Adrenal gland (tissue), 12 donors: Measurements from ENCODE around the gene GNB1L. TPM values are rescaled to one million over a fixed set of nuclear protein-coding genes. Genes with fewer than 3 reads are reported as not detected.

Experiments
- DNase-seq, 7 donors: peaks; one replicate each; pipeline ENCODE4 v3.0.0-alpha.2; 2019 to 2020
- H3K27ac ChIP-seq, 5 donors: fragments of 200-600 bp; sonication (generic) in 4 of 5; 1 replicate in 3 of 5; 2 replicates in 2 of 5; pipeline versions ENCODE4 v1.5.1 to v1.8.0; 2016 to 2020; ENCODE audit warnings: mild to moderate bottlenecking in 1 of 5
- H3K27me3 ChIP-seq: fragments of 200-600 bp; 2 replicates; pipeline ENCODE4 v1.8.0; 2021
- H3K36me3 ChIP-seq, 2 donors: fragments of 200-600 bp; replicated peaks in 1 of 2; 1 replicate in 1 of 2; 2 replicates in 1 of 2; pipeline versions ENCODE4 v1.5.1 to v1.8.0; 2018 to 2022
- H3K4me1 ChIP-seq, 2 donors: fragments of 200-600 bp; replicated peaks in 1 of 2; 1 replicate in 1 of 2; 2 replicates in 1 of 2; pipeline versions ENCODE4 v1.5.1 to v1.8.0; 2018 to 2021
- H3K4me3 ChIP-seq, 4 donors: fragments of 200-600 bp; sonication (generic) in 3 of 4; one replicate each; pipeline ENCODE4 v1.5.1; 2016 to 2018
- H3K9me3 ChIP-seq, 3 donors: fragments of 200-600 bp; sonication (generic) in 1 of 3; replicated peaks in 1 of 3; 1 replicate in 2 of 3; 2 replicates in 1 of 3; pipeline versions ENCODE4 v1.5.1 to v1.8.0; 2016 to 2021
- POLR2A ChIP-seq, 2 donors: fragments of 450-650 bp; IDR thresholded peaks; one replicate each; pipeline ENCODE4 v1.6.1; 2017; ENCODE audit warnings: antibody characterized with exemption in 2 of 2, mild to moderate bottlenecking in 2 of 2, moderate library complexity in 1 of 2
- WGBS, 4 donors: extraction: QIAGEN DNeasy Blood & Tissue Kit in 2 of 4; methylation state at CpG; one replicate each; pipeline versions ENCODE4 v1.1.5 to v1.1.7; 2013 to 2017; 5-methylcytosine and 5-hydroxymethylcytosine counted together
- intact Hi-C, 2 donors: fragments of 100-400 bp; cut with DNase I; formaldehyde crosslinking; loops; one replicate each; pipeline versions ENCODE4 v1.14.1 to v1.15.0; 2022 to 2023
- polyA plus RNA-seq, 3 donors: library from polyadenylated mRNA; stranded (reverse); fragments of 200-250 nt in 2 of 3; fragments of 350-450 nt in 1 of 3; fragmentation: Illumina TruSeq in 1 of 3; extraction: RNeasy Lipid Tissue Mini Kit (QIAGEN cat#74804) in 1 of 3; gene quantifications; one replicate each; pipeline ENCODE4 v1.2.3, GENCODE V29; 2013 to 2014
- total RNA-seq, 9 donors: library from RNA; depleted of rRNA in 4 of 9; stranded (reverse); fragments of >200 nt in 4 of 9; fragments of 120-200 nt in 1 of 9; fragmentation: NEBNext Ultra II Directional in 1 of 9; extraction: Animal tissue kit (Norgen Biotek cat#: 25700) in 1 of 9; gene quantifications; one replicate each; pipeline versions ENCODE4 v1.1.0 to v1.2.4, GENCODE V29; 2013 to 2023
- TF ChIP-seq, protein P1 (sequence below), 6 experiments: fragments of 450-650 bp in 4 of 6; fragments of 200-600 bp in 2 of 6; sonication (generic) in 1 of 6; IDR thresholded peaks; 1 replicate in 5 of 6; 2 replicates in 1 of 6; pipeline versions ENCODE4 v1.5.1 to v1.8.0; 2016 to 2021; ENCODE audit warnings: antibody characterized with exemption in 6 of 6, mild to moderate bottlenecking in 2 of 6, moderate library complexity in 1 of 6
- donor health status: healthy with polysubstance abuse.
- donor health status: Bipolar disorder and iron deficiency.
- donor health status: DM: yes; HTN: yes; CAD: no.
- donor health status: DM: no; HTN: no; CAD: no.
- donor health status: DM: no; HTN: no; CAD: no.
- donor health status: DM: yes; HTN: yes; CAD: no.

Gene GNB1L
- total and polyA plus RNA-seq, 12 donors = 0.26 to 6.6 (median 4.2) TPM; not detected in 1

DNA sequence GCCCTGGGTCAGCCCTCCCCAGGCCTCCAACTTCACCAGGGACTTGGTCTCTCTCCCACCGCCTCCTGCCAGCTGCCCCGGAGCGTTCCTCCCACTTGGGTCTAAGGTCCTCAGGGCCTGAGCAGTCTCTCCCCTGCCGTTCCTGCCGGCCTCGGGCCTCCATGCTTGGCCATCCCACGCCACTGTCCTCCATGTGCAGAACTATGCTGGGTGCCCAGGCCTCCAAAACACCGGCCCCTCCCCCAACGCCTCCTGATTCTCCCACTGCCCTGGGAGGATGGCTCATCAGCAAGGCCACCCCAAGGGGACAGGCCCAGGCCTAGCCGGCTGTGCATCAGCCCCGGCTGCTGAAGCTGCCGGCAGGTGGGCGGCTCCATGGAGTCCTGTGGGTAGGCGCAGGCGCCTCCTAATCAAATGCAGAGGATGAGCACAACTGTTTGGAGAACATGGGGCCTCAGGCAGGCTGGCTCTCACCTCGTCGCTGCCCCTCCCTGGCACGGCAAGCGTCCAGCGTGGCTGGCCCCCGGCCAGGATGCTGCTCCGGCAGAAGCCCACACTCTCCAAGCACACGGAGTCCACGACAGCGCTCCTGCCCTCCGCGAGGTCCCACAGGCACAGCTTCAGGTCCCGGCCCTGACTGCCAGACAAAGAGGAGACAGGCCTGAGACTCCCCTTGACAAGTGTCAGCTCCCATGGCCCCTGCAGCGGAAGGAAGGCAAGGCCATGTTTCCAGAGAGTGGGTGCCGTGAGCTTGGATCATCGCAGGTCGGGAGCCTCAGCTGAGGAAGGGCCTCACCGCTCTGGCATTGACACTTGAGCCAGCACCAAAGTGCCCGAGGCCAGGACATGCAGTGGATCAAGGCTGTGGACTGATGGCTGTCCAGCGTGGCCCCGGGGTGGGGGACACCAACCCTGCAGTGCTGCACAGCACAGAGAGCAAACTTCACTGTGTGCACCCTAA, 42.6 kb downstream of the GNB1L start:
- no peaks in the 10 kb centered on the region for H3K9me3 ChIP-seq
- TF ChIP-seq POLR2A (IDR thresholded peaks at IDR 0.05) = no peak
- TF ChIP-seq, protein P1, sequence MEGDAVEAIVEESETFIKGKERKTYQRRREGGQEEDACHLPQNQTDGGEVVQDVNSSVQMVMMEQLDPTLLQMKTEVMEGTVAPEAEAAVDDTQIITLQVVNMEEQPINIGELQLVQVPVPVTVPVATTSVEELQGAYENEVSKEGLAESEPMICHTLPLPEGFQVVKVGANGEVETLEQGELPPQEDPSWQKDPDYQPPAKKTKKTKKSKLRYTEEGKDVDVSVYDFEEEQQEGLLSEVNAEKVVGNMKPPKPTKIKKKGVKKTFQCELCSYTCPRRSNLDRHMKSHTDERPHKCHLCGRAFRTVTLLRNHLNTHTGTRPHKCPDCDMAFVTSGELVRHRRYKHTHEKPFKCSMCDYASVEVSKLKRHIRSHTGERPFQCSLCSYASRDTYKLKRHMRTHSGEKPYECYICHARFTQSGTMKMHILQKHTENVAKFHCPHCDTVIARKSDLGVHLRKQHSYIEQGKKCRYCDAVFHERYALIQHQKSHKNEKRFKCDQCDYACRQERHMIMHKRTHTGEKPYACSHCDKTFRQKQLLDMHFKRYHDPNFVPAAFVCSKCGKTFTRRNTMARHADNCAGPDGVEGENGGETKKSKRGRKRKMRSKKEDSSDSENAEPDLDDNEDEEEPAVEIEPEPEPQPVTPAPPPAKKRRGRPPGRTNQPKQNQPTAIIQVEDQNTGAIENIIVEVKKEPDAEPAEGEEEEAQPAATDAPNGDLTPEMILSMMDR (IDR thresholded peaks at IDR 0.05) = no peak
- no peaks in the 10 kb centered on the region for H3K27me3 ChIP-seq
- WGBS, 4 donors = 80 to 91% (median 83%) methylated on average over 11 to 36 of the region's 36 CpGs
- intact Hi-C loops = no loop called here
- no peak overlapping the region for H3K27ac ChIP-seq
- peak in 5 of 7 donors; percentile 8 to 27 (median 11) for DNase-seq
- no peaks in the 10 kb centered on the region for H3K4me1 ChIP-seq
- no peak overlapping the region for H3K4me3 ChIP-seq
- no peaks in the 10 kb centered on the region for H3K36me3 ChIP-seq

DNA sequence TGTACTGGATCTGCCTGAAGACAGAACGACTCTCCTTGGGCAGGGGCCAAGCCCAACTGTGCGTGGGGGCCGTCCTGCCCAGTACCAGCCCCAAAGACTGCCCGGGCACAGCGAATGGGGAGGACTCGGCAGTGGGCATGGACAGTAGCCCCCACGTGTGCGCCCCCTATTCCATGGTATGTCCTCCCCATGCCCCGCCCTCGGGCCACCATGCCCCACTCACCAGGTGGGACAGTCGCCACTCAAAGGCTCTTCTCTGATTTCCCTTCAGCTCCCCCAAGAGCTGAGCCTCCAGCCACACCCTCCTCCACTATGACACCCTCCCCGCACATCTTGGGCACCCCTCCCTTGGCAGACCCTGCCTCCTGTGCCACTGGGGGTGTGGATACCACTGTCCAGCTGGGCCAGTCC, 43.5 kb downstream of the GNB1L start:
- peak in 3 of 7 donors; percentile 9 to 12 (median 9) for DNase-seq
- 80 to 83% (median 81%) methylated on average over 12 of the region's 12 CpGs for WGBS, 4 donors
- TF ChIP-seq, protein P1 (IDR thresholded peaks at IDR 0.05) = no peak
- TF ChIP-seq POLR2A (IDR thresholded peaks at IDR 0.05) = no peak
- intact Hi-C loops = no loop called here
- Histone ChIP-seq H3K27ac (no peak overlapping the region), H3K4me1 (no peaks in the 10 kb centered on the region), H3K9me3 (no peaks in the 10 kb centered on the region), H3K27me3 (no peaks in the 10 kb centered on the region), H3K36me3 (no peaks in the 10 kb centered on the region), H3K4me3 (no peak overlapping the region)

DNA sequence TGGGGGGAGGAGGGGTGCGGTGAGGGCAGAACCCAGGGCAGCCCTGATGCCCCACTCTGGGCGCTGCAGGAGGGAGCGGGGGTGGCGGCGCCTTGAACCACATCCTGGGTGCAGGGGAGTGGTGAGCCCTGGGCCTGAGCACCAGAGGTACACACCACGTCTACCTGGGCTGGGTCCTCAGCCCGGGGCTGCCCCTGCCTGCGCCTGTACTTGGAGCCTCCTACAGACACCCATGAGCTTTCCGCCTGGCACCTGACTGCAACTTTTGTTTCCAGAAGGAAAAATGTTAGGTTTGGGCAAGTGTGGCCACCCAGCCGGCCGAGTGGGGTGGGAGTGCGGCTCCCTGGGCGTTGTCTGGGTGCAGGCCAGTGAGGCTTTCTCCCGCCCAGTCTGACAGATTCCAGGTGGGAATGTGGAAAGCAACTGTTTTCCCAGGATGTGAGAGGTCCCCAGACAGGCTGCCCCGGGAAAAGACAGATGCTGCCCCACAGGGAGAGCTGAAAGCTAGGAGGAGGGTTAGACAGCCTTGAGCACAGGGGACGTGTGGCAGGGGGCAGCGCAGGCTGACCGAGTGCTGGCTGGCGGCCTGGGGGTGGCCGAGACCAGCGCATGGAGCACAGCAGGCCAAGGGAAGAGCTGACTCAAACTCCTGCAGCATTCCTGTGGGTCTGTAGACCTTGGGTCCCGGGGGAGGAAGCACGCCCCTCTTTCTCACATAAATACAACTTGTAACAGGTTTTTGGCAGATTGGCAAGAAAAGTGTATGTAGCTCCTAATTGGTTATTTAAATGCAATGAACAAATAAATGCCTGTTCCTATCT, 44.1 kb downstream of the GNB1L start:
- Histone ChIP-seq H3K27me3 (no peaks in the 10 kb centered on the region), H3K9me3 (no peaks in the 10 kb centered on the region), H3K4me1 (no peaks in the 10 kb centered on the region), H3K36me3 (no peaks in the 10 kb centered on the region), H3K4me3 (no peak overlapping the region), H3K27ac (no peak overlapping the region)
- WGBS, 4 donors = 68 to 85% (median 75%) methylated on average over 17 to 23 of the region's 23 CpGs
- TF ChIP-seq, protein P1 (IDR thresholded peaks at IDR 0.05) = no peak
- TF ChIP-seq POLR2A (IDR thresholded peaks at IDR 0.05) = no peak
- peak in 4 of 7 donors; percentile 11 to 25 (median 17) for DNase-seq
- intact Hi-C loops = no loop called here

DNA sequence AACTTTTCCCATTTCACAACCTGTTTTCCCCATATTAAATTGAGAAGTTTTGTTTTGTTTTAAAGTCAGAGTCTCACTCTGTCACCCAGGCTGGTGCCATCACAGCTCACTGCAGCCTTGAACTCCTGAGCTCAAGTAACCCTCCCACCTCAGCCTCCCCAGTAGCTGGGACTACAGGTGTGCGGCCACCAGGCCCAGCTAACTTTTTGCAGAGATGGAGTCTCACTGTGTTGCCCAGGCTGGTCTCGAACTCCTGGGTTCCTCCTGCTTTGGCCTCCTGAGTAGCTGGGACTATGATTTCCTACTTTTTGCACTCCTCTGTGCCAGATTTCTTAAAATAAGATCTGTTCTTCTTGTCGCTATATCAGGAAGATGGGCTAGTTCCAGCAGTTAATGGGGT, 44.9 kb downstream of the GNB1L start:
- 94 to 100% (median 98%) methylated on average over 2 to 3 of the region's 3 CpGs for WGBS, 4 donors
- Histone ChIP-seq H3K9me3 (no peaks in the 10 kb centered on the region), H3K36me3 (no peaks in the 10 kb centered on the region), H3K4me1 (no peaks in the 10 kb centered on the region), H3K4me3 (no peak overlapping the region), H3K27me3 (no peaks in the 10 kb centered on the region), H3K27ac (no peak overlapping the region)
- intact Hi-C loops = no loop called here
- TF ChIP-seq, protein P1 (IDR thresholded peaks at IDR 0.05) = no peak
- no peak for TF ChIP-seq POLR2A (IDR thresholded peaks at IDR 0.05)
- peak in 1 of 7 donors; percentile 8 for DNase-seq
